ENCODE results near the gene ALPK1.

GRCh38 chr4:112312610-112313239, 15.6 kb downstream of the ALPK1 start:
- no peak for TF ChIP-seq EZH2 (IDR thresholded peaks at IDR 0.05; ENCODE audit: borderline replicate concordance, low read depth, low read length, poor library complexity, severe bottlenecking)
- TF ChIP-seq CTCF (conservative IDR thresholded peaks at IDR 0.05; ENCODE audit: low read depth, low read length): no peak

Data from A673 (cell line).